GM18499 (cell line): ENCODE measurements around the gene SLC1A7.

Source experiments
- ATAC-seq: cut with Tn5 transposase; IDR thresholded peaks from one replicate; pipeline ENCODE4 v1.9.1; 2021; ENCODE audit warnings: moderate number of reproducible peaks; ENCODE audit not compliant: insufficient read depth, unreplicated experiment

Gene SLC1A7

GRCh38 chr1:53134961-53135734, 7.3 kb downstream of the SLC1A7 start:
- ATAC-seq = no peak

- ATAC-seq = no peak
Observed at GRCh38 chr1:53134042-53134485, 8.4 kb downstream of the SLC1A7 start.

- no peak for ATAC-seq
Observed at GRCh38 chr1:53133261-53134041, 9.0 kb downstream of the SLC1A7 start.

GRCh38 chr1:53132176-53132575, 10.3 kb downstream of the SLC1A7 start:
- ATAC-seq = no peak

GRCh38 chr1:53131590-53131938, 10.9 kb downstream of the SLC1A7 start:
- no peak for ATAC-seq

GRCh38 chr1:53130878-53131589, 11.4 kb downstream of the SLC1A7 start:
- ATAC-seq = no peak

- no peak for ATAC-seq
Observed at GRCh38 chr1:53130598-53130877, 11.9 kb downstream of the SLC1A7 start.

GRCh38 chr1:53129891-53130597, 12.4 kb downstream of the SLC1A7 start:
- no peak for ATAC-seq

GRCh38 chr1:53128401-53128800, 14.0 kb downstream of the SLC1A7 start:
- ATAC-seq = no peak

GRCh38 chr1:53127546-53127945, 14.9 kb downstream of the SLC1A7 start:
- ATAC-seq = no peak

GRCh38 chr1:53126495-53126894, 15.9 kb downstream of the SLC1A7 start:
- no peak for ATAC-seq

GRCh38 chr1:53125623-53126360, 16.6 kb downstream of the SLC1A7 start:
- ATAC-seq = no peak

- no peak for ATAC-seq
Observed at GRCh38 chr1:53125122-53125521, 17.3 kb downstream of the SLC1A7 start.

GRCh38 chr1:53123453-53124140, 18.8 kb downstream of the SLC1A7 start:
- no peak for ATAC-seq

- ATAC-seq = no peak
Observed at GRCh38 chr1:53122961-53123413, 19.5 kb downstream of the SLC1A7 start.

- ATAC-seq = no peak
Observed at GRCh38 chr1:53122201-53122885, 20.1 kb downstream of the SLC1A7 start.

- ATAC-seq = no peak
Observed at GRCh38 chr1:53121319-53122172, 20.9 kb downstream of the SLC1A7 start.

- no peak for ATAC-seq
Observed at GRCh38 chr1:53120659-53121058, 21.8 kb downstream of the SLC1A7 start.
